GM12865 (cell line): ENCODE results near the gene PJA1.
A peak's percentile ranks its signal among the peaks of the same experiment; 100 is the strongest.

Experiments
- DNase-seq: peaks from one replicate; pipeline ENCODE4 v3.0.0; 2010; ENCODE audit warnings: low read depth
- H3K4me3 ChIP-seq: 2 replicates; pipeline ENCODE4 v1.5.1; 2011; ENCODE audit warnings: mild to moderate bottlenecking, low read depth, low read length, control low read depth
- TF ChIP-seq, protein P1 (sequence below): IDR thresholded peaks from 2 replicates; pipeline ENCODE4 v1.5.1; 2011; ENCODE audit warnings: low read length, control low read depth, low read depth, inconsistent platforms; ENCODE audit not compliant: insufficient read depth; ENCODE audit errors: missing control alignments

PJA1 gene, protein sequence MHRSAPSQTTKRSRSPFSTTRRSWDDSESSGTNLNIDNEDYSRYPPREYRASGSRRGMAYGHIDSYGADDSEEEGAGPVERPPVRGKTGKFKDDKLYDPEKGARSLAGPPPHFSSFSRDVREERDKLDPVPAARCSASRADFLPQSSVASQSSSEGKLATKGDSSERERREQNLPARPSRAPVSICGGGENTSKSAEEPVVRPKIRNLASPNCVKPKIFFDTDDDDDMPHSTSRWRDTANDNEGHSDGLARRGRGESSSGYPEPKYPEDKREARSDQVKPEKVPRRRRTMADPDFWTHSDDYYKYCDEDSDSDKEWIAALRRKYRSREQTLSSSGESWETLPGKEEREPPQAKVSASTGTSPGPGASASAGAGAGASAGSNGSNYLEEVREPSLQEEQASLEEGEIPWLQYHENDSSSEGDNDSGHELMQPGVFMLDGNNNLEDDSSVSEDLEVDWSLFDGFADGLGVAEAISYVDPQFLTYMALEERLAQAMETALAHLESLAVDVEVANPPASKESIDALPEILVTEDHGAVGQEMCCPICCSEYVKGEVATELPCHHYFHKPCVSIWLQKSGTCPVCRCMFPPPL

GRCh38 chrX:69165087-69165651 is at the start of gene PJA1:
Gene PJA1 (minus strand): TSS chrX:69165453. CDS start chrX:69163073, 2,380 bp downstream.
- H3K4me3 ChIP-seq = peak within 1 kb of the TSS; percentile 74
- TF ChIP-seq, protein P1, sequence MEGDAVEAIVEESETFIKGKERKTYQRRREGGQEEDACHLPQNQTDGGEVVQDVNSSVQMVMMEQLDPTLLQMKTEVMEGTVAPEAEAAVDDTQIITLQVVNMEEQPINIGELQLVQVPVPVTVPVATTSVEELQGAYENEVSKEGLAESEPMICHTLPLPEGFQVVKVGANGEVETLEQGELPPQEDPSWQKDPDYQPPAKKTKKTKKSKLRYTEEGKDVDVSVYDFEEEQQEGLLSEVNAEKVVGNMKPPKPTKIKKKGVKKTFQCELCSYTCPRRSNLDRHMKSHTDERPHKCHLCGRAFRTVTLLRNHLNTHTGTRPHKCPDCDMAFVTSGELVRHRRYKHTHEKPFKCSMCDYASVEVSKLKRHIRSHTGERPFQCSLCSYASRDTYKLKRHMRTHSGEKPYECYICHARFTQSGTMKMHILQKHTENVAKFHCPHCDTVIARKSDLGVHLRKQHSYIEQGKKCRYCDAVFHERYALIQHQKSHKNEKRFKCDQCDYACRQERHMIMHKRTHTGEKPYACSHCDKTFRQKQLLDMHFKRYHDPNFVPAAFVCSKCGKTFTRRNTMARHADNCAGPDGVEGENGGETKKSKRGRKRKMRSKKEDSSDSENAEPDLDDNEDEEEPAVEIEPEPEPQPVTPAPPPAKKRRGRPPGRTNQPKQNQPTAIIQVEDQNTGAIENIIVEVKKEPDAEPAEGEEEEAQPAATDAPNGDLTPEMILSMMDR = no peak
- peak; percentile 67 for DNase-seq

DNA sequence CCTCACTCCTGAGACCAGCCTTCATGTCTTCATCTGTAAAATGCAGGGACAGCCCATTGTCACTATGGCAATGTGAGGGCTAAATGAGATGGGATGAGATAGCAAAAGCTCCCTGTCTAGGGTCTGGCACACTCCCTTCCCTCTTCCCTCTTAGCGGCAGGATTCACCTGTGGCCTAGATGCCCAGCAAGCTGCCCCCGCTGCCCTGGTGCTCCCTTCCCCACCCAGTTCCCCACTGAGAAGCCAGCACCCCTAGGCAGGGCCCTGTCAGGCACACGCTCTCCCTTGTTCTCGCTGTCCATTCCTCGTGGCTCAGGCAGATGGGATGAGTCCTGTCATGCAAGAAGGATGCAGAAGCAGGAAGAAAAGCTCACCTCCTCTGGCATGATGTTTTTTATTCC is 49.2 kb upstream of the PJA1 start:
- H3K4me3 ChIP-seq = no peak overlapping the region
- TF ChIP-seq, protein P1 = no peak
- no peak for DNase-seq

DNA sequence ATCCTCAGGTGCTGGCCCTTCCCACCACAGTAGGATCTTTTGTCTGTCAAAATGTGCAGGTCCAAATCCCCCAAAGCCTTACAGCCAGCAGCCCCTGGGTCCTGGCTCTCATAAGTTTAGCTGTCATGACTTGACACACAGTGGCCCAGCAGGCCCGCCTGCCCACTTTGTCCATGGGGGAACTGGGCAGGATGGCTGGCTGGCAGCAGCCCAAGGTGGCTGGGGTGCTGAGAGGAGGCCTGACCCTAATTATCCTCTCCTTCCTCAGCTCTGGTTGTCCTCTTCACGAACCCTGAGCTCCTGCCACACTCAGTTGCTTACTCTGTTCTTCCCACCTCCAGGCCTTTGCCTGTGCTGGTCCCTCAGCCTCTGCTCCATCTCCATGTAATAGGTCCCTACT is 46.4 kb upstream of the PJA1 start:
- TF ChIP-seq, protein P1 = no peak
- H3K4me3 ChIP-seq = no peak overlapping the region
- DNase-seq = no peak

GRCh38 chrX:69210581-69210980 is 45.3 kb upstream of the PJA1 start:
- no peak overlapping the region for H3K4me3 ChIP-seq
- DNase-seq = no peak
- TF ChIP-seq, protein P1 = no peak

DNA sequence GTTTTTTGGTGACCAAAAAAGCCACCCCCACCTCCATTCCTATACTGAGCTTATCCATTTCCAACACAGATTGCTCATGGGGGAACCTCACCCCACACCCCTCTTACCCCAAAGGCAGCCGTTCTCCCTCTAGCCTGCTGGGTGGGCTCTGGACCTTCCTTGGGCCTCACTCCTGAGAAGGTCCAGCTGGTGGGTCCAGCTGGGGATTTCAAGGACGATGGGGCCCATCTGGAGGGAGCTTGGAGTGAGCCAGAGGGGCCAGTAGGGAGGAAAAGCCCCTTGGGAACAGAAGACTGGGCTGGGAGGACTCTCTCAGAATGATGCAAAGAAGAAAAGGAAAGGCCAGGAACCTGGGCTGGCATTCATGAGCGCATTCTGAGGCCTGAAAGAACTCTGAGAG is 42.0 kb upstream of the PJA1 start:
- DNase-seq = no peak
- H3K4me3 ChIP-seq = no peak overlapping the region

DNA sequence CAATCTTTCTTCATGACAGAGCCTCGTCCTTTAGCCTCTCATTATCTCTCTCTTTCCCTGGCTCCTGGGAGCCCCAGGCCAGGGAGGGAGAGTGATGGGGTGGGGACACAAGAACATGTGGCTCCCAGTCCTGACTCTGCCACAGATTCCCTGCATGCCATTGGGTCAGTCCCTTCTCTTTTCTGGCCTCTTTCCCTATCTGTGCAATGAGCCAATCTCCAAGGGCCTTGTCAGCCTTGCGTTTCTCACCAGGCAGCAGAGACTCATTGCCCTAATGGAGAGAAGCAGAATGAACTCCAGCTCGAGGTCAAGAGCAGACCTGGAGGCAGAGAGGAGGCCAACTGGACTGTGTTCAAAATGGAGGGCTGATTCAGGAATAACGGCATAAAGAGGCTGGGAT is 38.4 kb upstream of the PJA1 start:
- no peak for DNase-seq
- TF ChIP-seq, protein P1 = no peak
- H3K4me3 ChIP-seq = no peak overlapping the region

More for the DNA sequence above, 42.0 kb upstream of the PJA1 start:
- TF ChIP-seq, protein P1 = no peak
